Peyer's patch (tissue), 4 donors: ENCODE data around the gene TBC1D2B.
"Not testable (repeated sequence)": the region's sequence is repeated elsewhere in the genome, so short reads cannot be mapped to it uniquely, and the experiment has no call there.

Experiments used
- CTCF ChIP-seq, 6 experiments: fragments of 450-650 bp in 4 of 6; fragments of 200-600 bp in 2 of 6; sonication (generic) in 1 of 6; IDR thresholded peaks; one replicate each; pipeline ENCODE4 v1.5.1; 2017 to 2019; ENCODE audit warnings: antibody characterized with exemption in 6 of 6, mild to moderate bottlenecking in 3 of 6, moderate library complexity in 1 of 6
- POLR2A ChIP-seq, 2 donors: fragments of 450-650 bp; IDR thresholded peaks; one replicate each; pipeline ENCODE4 v1.5.1; 2017; ENCODE audit warnings: antibody characterized with exemption in 2 of 2, mild to moderate bottlenecking in 2 of 2, moderate library complexity in 2 of 2

DNA sequence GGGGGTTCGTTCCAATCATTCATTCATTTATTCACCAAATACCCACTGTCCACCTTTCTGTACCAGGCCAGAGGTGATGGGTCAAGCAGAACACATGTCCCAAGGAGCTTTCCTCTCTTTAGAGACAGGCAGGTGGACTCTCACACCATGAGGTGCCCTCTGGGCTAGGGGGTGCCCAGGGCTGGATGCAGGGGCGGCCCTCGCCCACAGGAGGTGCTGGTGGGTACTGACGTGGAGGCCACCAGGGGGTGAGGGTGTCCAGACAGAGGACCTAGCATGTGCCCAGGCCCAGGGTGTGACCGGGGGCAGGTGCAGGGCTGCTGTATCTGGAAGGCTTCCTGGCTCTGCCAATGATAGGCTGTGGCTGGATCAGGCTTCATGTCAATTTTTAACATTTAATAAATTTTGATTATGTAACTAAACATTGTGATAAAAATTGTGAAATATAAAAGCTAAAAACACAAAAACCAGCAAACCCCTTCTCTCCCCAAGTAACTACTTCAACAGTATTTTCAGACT lies 124.5 kb downstream of the TBC1D2B start:
- not testable (repeated sequence) for TF ChIP-seq CTCF, POLR2A (IDR thresholded peaks at IDR 0.05)
